HepG2 (cell line): ENCODE results near the gene NFRKB. TPM values are rescaled to one million over a fixed set of nuclear protein-coding genes. Genes with fewer than 3 reads are reported as not detected.

ENCODE experiments used
- ATAC-seq: fragments of 200-7000 bp; cut with Tn5 transposase; 3 replicates; pipeline ENCODE4 v1.9.1; 2020; ENCODE audit warnings: mild to moderate bottlenecking, moderate library complexity
- BruUV-seq: library from RNA; stranded (reverse); fragments of 400-500 nt; replicated peaks from 2 replicates; lab custom pipeline; 2021; lab: Mats Ljungman, UMichigan
- CTCF ChIA-PET: fragments of 300-600 bp; formaldehyde crosslinking; extraction: SDS; loops from one replicate; lab custom pipeline; 2021; ENCODE audit warnings: low total read pairs, inconsistent platforms, low intra/inter-chr PET ratio; lab: Yijun Ruan, JAX
- POLR2A ChIA-PET: fragments of 350-600 bp; sonication (Branson Sonifier 250); formaldehyde crosslinking; loops from one replicate; lab custom pipeline; 2020; ENCODE audit warnings: antibody characterized with exemption, inconsistent platforms; lab: Yijun Ruan, JAX
- DNase-seq: peaks from one replicate; pipeline ENCODE4 v3.0.0-alpha.2; 2015; ENCODE audit warnings: low spot score
- FAIRE-seq: peaks from 3 replicates; lab custom pipeline; 2011; peaks lifted over from hg19 to GRCh38; lab: Jason Lieb, UNC
- H2AFZ ChIP-seq: one replicate; pipeline ENCODE4 v1.6.1; 2011; ENCODE audit warnings: low read length, inconsistent platforms
- H3K27ac ChIP-seq: fragments of 300-600 bp; 3 replicates; pipeline ENCODE4 v1.8.0; 2011; ENCODE audit warnings: mixed run types, mild to moderate bottlenecking, mixed read lengths, low read length, inconsistent platforms; ENCODE audit not compliant: insufficient read depth; ENCODE audit errors: extremely low read length
- H3K27me3 ChIP-seq, 2 experiments: fragments of 200-600 bp in 1 of 2; 2 replicates in 1 of 2; 3 replicates in 1 of 2; pipeline versions ENCODE4 v1.6.0 to v1.8.0; 2011; ENCODE audit warnings: low read length in 2 of 2, mild to moderate bottlenecking in 2 of 2, moderate library complexity in 2 of 2, inconsistent platforms in 1 of 2; ENCODE audit not compliant: insufficient read depth in 2 of 2, control insufficient read depth in 1 of 2
- H3K36me3 ChIP-seq, 2 experiments: fragments of 200-600 bp in 1 of 2; replicated peaks in 1 of 2; 2 replicates in 1 of 2; 3 replicates in 1 of 2; pipeline versions ENCODE4 v1.5.1 to v1.8.0; 2011; ENCODE audit warnings: low read length in 2 of 2, inconsistent platforms in 1 of 2; ENCODE audit not compliant: insufficient read depth in 2 of 2, control insufficient read depth in 1 of 2
- H3K4me1 ChIP-seq: 2 replicates; pipeline ENCODE4 v1.5.1; 2012; ENCODE audit warnings: low read length, inconsistent platforms; ENCODE audit not compliant: insufficient read depth
- H3K4me2 ChIP-seq: 2 replicates; pipeline ENCODE4 v1.6.0; 2011; ENCODE audit warnings: low read depth, low read length, inconsistent platforms
- H3K4me3 ChIP-seq, 3 experiments: fragments of 200-600 bp in 1 of 3; sonication (generic), shearing (Covaris generic) in 1 of 3; replicated peaks in 1 of 3; 2 replicates each; pipeline ENCODE4 v1.5.1; 2011 to 2016; ENCODE audit warnings: low read length in 3 of 3, inconsistent platforms in 2 of 3, low read depth in 2 of 3, mild to moderate bottlenecking in 2 of 3, control low read depth in 1 of 3, mixed read lengths in 1 of 3; ENCODE audit not compliant: insufficient read depth in 1 of 3
- H3K79me2 ChIP-seq: one replicate; pipeline ENCODE4 v1.6.1; 2011; ENCODE audit warnings: low read length, inconsistent platforms; ENCODE audit not compliant: insufficient read depth
- H3K9ac ChIP-seq: 2 replicates; pipeline ENCODE4 v1.6.0; 2011; ENCODE audit warnings: mild to moderate bottlenecking, low read depth, low read length, inconsistent platforms; ENCODE audit not compliant: insufficient read depth
- H3K9me3 ChIP-seq: 2 replicates; pipeline ENCODE4 v1.5.1; 2012; ENCODE audit warnings: mild to moderate bottlenecking, low read length
- H4K20me1 ChIP-seq: 2 replicates; pipeline ENCODE4 v1.6.0; 2011; ENCODE audit warnings: inconsistent platforms, mild to moderate bottlenecking, low read length, moderate library complexity; ENCODE audit not compliant: insufficient read depth
- CHD4 ChIP-seq: fragments of 200-600 bp; sonication (generic); IDR thresholded peaks from 2 replicates; pipeline ENCODE4 v1.7.0; 2017; ENCODE audit warnings: mild to moderate bottlenecking, low read length, borderline replicate concordance
- ZNF326 ChIP-seq: sonication (generic); formaldehyde crosslinking; IDR thresholded peaks from 2 replicates; pipeline ENCODE4 v1.4.0; 2020; ENCODE audit warnings: missing genetic modification reagents, borderline replicate concordance
- ZNF670 ChIP-seq: sonication (generic); formaldehyde crosslinking; IDR thresholded peaks from 2 replicates; pipeline ENCODE4 v1.8.0; 2022; ENCODE audit warnings: mild to moderate bottlenecking, missing genetic modification reagents, borderline replicate concordance
- WGBS: methylation state at CpG from one replicate; pipeline ENCODE4 v1.1.6; 2017; ENCODE audit warnings: low lambda C conversion rate; 5-methylcytosine and 5-hydroxymethylcytosine counted together
- in situ Hi-C: cut with HindIII; loops from 2 replicates; pipeline ENCODE4 v1.10.0; 2017; ENCODE audit warnings: low pct_unique_long_range_greater_than_20kb; ENCODE audit not compliant: extremely low pct_ligation_motif_present
- intact Hi-C: fragments of 100-400 bp; cut with micrococcal nuclease; formaldehyde crosslinking; loops from one replicate; pipeline ENCODE4 v1.10.0; 2022; ENCODE audit not compliant: unreplicated experiment
- polyA plus RNA-seq, 8 experiments: library from polyadenylated mRNA; depleted of rRNA in 3 of 8; stranded (reverse) in 7 of 8; unstranded in 1 of 8; fragments of >200 nt; fragmentation: Illumina TruSeq in 4 of 8; extraction: Trizol in 4 of 8; gene quantifications; 2 replicates each; pipeline versions ENCODE4 v1.2.1 to v1.2.3, GENCODE V29; 2011 to 2016; ENCODE audit warnings: low read depth in 4 of 8, missing spikeins in 1 of 8, mixed read lengths in 1 of 8; ENCODE audit not compliant: insufficient read depth in 1 of 8
- total RNA-seq, 5 experiments: library from RNA; depleted of rRNA; stranded (reverse); fragments of >200 nt; fragmentation: Illumina TruSeq; extraction: Trizol; gene quantifications; 2 replicates each; pipeline ENCODE4 v1.2.3, GENCODE V29; 2016; ENCODE audit warnings: low read depth in 1 of 5
- TF ChIP-seq, protein P1 (sequence below): sonication (generic); formaldehyde crosslinking; IDR thresholded peaks from 2 replicates; pipeline ENCODE4 v1.5.1; 2020; ENCODE audit warnings: mild to moderate bottlenecking, missing genetic modification reagents
- TF ChIP-seq, protein P2 (sequence below): sonication (generic); formaldehyde crosslinking; conservative IDR thresholded peaks from 2 replicates; pipeline ENCODE4 v1.4.0; 2020; ENCODE audit warnings: missing genetic modification reagents
- TF ChIP-seq, protein P3 (sequence below): sonication (generic); formaldehyde crosslinking; IDR thresholded peaks from 2 replicates; pipeline ENCODE4 v1.4.0; 2020; ENCODE audit warnings: mild to moderate bottlenecking, missing genetic modification reagents
- TF ChIP-seq, protein P4 (sequence below): conservative IDR thresholded peaks from 2 replicates; pipeline ENCODE4 v1.6.1; 2018; ENCODE audit warnings: missing genetic modification reagents
- TF ChIP-seq, protein P5 (sequence below): sonication (generic); formaldehyde crosslinking; IDR thresholded peaks from 2 replicates; pipeline ENCODE4 v1.4.0; 2020; ENCODE audit warnings: mild to moderate bottlenecking, missing genetic modification reagents, borderline replicate concordance

NFRKB gene
- total and polyA plus RNA-seq, 2 of the 13 experiments (the other 11 are each of a cell fraction or from before 2014, with no cell fraction given) = 22.9 to 23.7 TPM

DNA sequence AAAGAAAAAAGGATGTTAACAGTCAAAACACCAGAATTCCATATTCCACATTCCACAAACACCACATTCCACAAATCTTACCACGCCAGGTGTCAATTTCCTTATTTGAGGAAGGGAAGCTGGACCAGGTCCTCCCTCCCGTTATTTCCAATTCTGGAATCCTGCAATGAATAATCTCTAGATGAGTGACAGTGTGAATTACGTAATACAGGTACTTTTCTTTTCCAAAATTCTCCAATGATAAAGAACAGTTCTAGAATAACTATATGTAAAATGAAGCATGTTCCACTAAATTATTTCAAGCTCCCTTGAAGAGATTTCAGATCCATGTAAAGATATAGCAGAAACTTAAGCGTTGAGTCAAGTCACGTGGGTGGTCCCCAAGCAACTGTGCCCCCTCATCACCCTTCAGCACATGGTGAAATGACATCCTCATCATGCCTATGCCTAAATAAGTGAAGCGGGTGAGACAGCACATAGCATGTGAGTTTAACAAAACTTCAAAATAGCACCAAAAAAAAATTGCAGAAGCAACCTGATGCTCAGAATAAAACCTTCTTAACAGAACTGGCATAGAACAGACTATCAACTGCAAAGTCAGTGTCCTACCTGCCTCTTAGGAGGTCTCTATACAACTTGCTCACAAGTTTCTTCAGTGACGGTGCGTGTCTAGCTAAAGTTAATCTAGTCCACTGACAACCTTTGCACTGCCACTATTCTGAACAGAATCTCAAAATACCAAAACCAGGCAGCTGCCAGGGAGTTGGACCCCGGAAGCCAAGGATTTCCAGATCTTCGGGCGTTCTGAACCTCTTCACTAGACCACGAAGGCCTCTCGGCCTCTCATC is 876 bp downstream of the NFRKB start:
- H2AFZ ChIP-seq = no peak overlapping the region
- TF ChIP-seq ZNF670 (CRISPR knock-in tag) (no peak; the same call in 1 of the 2 replicates), CHD4 (no peak), ZNF326 (CRISPR knock-in tag) (no peak)
- TF ChIP-seq, protein P1, sequence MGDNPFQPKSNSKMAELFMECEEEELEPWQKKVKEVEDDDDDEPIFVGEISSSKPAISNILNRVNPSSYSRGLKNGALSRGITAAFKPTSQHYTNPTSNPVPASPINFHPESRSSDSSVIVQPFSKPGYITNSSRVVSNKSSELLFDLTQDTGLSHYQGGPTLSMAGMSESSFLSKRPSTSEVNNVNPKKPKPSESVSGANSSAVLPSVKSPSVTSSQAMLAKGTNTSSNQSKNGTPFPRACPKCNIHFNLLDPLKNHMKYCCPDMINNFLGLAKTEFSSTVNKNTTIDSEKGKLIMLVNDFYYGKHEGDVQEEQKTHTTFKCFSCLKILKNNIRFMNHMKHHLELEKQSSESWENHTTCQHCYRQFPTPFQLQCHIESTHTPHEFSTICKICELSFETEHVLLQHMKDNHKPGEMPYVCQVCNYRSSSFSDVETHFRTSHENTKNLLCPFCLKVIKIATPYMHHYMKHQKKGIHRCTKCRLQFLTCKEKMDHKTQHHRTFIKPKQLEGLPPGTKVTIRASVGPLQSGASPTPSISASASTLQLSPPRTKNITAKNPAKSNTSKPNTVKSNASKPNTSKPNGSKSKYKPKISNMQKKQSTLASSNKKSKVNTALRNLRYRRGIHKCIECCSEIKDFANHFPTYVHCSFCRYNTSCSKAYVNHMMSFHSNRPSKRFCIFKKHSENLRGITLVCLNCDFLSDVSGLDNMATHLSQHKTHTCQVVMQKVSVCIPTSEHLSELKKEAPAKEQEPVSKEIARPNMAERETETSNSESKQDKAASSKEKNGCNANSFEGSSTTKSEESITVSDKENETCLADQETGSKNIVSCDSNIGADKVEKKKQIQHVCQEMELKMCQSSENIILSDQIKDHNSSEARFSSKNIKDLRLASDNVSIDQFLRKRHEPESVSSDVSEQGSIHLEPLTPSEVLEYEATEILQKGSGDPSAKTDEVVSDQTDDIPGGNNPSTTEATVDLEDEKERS (CRISPR knock-in tag) = 0 out of 2 replicates have a peak, but pooled peaks have one; percentile 17
- TF ChIP-seq, protein P2, sequence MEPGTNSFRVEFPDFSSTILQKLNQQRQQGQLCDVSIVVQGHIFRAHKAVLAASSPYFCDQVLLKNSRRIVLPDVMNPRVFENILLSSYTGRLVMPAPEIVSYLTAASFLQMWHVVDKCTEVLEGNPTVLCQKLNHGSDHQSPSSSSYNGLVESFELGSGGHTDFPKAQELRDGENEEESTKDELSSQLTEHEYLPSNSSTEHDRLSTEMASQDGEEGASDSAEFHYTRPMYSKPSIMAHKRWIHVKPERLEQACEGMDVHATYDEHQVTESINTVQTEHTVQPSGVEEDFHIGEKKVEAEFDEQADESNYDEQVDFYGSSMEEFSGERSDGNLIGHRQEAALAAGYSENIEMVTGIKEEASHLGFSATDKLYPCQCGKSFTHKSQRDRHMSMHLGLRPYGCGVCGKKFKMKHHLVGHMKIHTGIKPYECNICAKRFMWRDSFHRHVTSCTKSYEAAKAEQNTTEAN (CRISPR knock-in tag) = no peak
- TF ChIP-seq, protein P3, sequence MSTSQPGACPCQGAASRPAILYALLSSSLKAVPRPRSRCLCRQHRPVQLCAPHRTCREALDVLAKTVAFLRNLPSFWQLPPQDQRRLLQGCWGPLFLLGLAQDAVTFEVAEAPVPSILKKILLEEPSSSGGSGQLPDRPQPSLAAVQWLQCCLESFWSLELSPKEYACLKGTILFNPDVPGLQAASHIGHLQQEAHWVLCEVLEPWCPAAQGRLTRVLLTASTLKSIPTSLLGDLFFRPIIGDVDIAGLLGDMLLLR (CRISPR knock-in tag) = no peak
- TF ChIP-seq, protein P4, sequence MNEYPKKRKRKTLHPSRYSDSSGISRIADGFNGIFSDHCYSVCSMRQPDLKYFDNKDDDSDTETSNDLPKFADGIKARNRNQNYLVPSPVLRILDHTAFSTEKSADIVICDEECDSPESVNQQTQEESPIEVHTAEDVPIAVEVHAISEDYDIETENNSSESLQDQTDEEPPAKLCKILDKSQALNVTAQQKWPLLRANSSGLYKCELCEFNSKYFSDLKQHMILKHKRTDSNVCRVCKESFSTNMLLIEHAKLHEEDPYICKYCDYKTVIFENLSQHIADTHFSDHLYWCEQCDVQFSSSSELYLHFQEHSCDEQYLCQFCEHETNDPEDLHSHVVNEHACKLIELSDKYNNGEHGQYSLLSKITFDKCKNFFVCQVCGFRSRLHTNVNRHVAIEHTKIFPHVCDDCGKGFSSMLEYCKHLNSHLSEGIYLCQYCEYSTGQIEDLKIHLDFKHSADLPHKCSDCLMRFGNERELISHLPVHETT (CRISPR knock-in tag) = no peak
- TF ChIP-seq, protein P5, sequence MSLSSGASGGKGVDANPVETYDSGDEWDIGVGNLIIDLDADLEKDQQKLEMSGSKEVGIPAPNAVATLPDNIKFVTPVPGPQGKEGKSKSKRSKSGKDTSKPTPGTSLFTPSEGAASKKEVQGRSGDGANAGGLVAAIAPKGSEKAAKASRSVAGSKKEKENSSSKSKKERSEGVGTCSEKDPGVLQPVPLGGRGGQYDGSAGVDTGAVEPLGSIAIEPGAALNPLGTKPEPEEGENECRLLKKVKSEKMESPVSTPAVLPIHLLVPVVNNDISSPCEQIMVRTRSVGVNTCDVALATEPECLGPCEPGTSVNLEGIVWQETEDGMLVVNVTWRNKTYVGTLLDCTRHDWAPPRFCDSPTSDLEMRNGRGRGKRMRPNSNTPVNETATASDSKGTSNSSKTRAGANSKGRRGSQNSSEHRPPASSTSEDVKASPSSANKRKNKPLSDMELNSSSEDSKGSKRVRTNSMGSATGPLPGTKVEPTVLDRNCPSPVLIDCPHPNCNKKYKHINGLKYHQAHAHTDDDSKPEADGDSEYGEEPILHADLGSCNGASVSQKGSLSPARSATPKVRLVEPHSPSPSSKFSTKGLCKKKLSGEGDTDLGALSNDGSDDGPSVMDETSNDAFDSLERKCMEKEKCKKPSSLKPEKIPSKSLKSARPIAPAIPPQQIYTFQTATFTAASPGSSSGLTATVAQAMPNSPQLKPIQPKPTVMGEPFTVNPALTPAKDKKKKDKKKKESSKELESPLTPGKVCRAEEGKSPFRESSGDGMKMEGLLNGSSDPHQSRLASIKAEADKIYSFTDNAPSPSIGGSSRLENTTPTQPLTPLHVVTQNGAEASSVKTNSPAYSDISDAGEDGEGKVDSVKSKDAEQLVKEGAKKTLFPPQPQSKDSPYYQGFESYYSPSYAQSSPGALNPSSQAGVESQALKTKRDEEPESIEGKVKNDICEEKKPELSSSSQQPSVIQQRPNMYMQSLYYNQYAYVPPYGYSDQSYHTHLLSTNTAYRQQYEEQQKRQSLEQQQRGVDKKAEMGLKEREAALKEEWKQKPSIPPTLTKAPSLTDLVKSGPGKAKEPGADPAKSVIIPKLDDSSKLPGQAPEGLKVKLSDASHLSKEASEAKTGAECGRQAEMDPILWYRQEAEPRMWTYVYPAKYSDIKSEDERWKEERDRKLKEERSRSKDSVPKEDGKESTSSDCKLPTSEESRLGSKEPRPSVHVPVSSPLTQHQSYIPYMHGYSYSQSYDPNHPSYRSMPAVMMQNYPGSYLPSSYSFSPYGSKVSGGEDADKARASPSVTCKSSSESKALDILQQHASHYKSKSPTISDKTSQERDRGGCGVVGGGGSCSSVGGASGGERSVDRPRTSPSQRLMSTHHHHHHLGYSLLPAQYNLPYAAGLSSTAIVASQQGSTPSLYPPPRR (CRISPR knock-in tag) = no peak

More for the DNA sequence above, 876 bp downstream of the NFRKB start:
- H3K9me3 ChIP-seq = no peaks in the 10 kb centered on the region
- H3K4me1 ChIP-seq = peaks cover 34% of the 10 kb centered on the region
- no peaks in the 10 kb centered on the region; a peak in 1 of 5 replicates for H3K27me3 ChIP-seq
- peak overlapping the region; percentile 89 to 98 (median 94) for H3K4me3 ChIP-seq
- H3K9ac ChIP-seq = peak overlapping the region; percentile 81
- CTCF ChIA-PET = no interaction called here
- WGBS = 25% methylated on average over 13 of the region's 13 CpGs
- ATAC-seq = peak; percentile 8
- H3K27ac ChIP-seq = peak overlapping the region; percentile 69
- H3K36me3 ChIP-seq = peaks cover 11 to 42% of the 10 kb centered on the region in 2 experiments
- DNase-seq = no peak
- peak; percentile 18 for FAIRE-seq
- peaks cover 42% of the 10 kb centered on the region for H3K79me2 ChIP-seq
- H3K4me2 ChIP-seq = peak overlapping the region; percentile 82
- TSS peak; percentile 50 for BruUV-seq
- in situ Hi-C loops = no loop called here
- H4K20me1 ChIP-seq = 0 out of 2 replicates have a peak, but pooled peaks cover 2% of the 10 kb centered on the region
- POLR2A ChIA-PET = interaction anchor here (1.3 kb wide), 1 partner anchor 108 kb away, joined by 3 read pairs; the partner anchor contains the start of gene PRDM10
- intact Hi-C loops = loop anchor here (10.0 kb wide), 1 partner anchor 130 kb away; no protein-coding TSS in a partner anchor
